NCI-H82 treated with DMSO at 0.1 percent for 48 hours (cell line): Measurements from ENCODE around the gene WDR44.
"Not testable (repeated sequence)": the region's sequence is repeated elsewhere in the genome, so short reads cannot be mapped to it uniquely, and the experiment has no call there.

Experiments
- DNase-seq: peaks from one replicate; lab custom pipeline; 2025; ENCODE audit not compliant: unreplicated experiment; lab: John Stamatoyannopoulos, UW

WDR44 gene

DNA sequence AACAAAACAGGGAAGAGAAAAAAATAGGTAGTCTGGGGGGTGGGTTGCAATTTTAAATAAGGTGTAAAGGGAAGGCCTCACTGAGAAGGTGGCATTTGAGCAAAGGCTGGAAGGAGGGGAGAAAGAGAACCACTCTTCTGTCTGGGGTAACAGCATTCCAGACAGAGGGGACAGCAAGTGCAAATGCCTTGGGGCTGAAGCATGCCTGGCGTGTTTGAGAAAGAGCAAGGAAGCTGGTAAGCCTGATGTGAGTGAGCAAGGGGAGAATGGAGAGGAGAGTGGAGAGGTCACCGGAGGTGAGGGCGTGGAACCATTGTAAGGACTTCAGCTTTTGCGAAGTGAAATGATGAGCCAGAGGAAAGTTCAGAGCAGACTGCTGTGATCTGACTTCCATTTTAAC is 130.0 kb downstream of the WDR44 start:
- no peak for DNase-seq

DNA sequence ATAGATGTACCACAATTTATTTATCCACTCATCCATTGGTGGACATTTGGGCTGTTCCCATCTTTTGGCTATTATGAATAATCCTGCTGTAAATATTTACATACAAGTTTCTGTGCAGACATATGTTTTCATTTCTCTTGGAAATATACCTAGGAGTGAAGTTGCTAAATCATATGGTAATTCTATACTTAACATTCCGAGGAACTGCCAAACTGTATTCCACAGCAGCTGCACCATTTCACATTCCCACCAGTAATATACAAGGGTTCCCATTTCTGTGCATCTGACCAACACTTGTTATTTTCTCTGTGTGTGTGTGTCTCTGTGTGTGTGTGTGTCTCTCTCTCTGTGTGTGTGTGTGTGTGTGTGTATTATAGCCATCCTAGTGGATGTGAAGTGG is 134.3 kb downstream of the WDR44 start:
- no peak for DNase-seq

DNA sequence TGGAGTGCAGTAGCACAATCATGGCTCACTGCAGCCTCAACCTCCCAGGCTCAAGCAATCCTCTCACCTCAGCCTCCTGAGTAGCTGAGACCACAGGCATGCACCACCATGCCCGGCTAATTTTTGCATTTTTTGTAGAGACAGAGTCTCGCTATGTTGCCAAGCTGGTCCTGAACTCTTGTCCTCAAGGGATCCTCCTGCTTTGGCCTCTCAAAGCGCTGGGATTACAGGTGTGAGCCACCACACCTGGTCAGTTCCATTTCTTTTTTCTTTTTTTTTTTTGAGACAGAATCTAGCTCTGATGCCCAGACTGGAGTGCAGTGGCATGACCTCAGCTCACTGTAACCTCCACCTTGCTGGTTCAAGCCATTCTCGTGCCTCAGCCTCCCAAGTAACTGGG is 136.5 kb downstream of the WDR44 start:
- DNase-seq, result not testable (repeated sequence)

DNA sequence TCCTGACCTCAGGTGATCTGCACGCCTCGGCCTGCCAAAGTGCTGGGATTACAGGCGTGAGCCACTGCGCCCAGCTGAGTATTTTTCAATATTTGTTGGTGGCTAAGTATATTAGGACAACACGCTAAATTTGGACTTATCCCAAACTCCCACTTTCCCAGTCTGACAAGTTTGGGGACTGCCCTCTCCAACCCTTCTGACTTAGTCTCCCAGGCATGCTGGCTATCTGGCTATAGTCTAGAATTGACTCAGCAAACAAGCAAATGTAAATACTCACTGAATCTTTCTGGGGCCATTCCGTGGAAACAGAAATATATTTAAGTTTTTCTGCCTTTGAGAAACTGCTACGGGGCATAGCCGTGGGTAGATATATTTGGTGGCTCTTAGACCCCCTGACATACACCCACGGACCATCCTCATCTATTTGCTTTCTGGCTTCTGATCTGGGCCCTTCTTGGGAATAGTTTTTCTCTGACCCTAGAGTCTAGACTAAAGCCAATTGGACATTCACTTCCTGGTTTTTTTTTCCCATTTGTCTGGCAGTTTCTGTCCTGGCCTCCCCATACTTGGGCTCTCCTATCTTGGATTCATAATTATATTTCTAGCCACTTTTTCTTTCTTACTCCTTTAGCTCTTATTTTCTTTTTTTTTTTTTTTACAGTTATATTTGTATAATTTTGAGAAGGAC is 138.5 kb downstream of the WDR44 start:
- no peak for DNase-seq

DNA sequence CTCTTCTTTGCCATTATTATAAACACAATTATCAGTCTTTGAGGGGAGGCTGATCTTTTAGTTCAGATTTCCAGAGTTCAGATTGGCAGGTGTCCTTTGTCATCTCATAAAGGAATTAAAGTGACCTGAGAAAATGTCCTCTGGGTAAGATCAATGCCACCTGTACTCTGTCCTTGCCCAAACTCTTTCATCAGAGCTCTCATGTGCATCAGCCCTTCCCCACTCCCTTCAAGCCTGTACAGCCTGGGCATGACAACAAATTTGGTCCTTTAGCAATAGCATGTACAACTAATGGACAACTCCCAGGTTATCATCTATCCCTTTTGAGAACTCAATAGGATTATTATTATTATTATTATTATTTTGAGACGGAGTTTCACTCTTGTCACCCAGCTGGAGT is 140.8 kb downstream of the WDR44 start:
- not testable (repeated sequence) for DNase-seq

DNA sequence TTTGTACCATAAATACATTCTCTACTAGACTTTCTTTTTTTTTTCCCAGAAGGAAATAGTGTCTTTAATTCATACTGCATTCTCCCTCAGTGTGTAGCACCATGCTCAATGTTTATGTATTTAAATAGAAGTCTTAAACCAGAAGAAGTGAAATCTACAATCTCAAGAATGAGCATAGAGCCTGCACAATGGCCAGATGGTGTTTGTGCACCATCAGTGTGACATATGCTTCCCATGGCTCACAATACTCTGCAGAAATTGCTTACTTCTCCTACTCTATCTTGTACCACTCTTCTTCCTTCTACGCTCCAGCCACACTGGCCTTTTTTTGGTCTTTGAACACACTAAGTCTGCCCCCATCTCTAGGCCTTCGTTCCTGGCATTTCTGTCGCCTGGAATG is 147.1 kb downstream of the WDR44 start:
- no peak for DNase-seq

DNA sequence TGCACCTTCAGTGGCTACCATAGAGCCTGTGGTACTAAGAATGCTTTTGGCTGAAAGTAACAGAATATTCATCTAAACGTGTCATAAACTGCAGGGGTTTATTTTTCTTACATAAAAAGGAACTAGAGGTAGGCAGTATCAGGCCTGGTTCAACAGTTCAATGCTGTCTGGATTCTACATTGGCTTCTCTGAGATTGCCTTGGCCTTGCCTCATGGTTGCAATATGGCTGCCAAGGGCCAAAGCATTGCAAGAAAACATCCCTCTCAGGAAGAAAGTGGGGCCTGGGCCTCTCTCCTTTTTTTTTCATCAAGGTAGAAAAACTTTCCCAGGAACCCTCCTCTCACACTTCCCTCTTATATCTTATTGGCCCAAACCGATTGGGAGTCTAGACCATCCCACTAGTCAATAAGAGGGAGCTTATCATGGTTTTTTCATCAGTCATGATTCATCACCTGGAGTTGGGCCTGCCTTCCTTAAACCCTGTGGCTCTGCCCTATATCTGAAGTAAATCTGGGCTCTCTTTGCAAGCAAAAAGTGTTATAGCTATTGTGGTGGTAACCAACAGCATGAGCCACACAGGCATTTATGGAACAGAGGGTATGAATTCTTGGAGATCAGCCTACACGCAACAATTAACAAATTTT is 147.9 kb downstream of the WDR44 start:
- DNase-seq, result no peak

DNA sequence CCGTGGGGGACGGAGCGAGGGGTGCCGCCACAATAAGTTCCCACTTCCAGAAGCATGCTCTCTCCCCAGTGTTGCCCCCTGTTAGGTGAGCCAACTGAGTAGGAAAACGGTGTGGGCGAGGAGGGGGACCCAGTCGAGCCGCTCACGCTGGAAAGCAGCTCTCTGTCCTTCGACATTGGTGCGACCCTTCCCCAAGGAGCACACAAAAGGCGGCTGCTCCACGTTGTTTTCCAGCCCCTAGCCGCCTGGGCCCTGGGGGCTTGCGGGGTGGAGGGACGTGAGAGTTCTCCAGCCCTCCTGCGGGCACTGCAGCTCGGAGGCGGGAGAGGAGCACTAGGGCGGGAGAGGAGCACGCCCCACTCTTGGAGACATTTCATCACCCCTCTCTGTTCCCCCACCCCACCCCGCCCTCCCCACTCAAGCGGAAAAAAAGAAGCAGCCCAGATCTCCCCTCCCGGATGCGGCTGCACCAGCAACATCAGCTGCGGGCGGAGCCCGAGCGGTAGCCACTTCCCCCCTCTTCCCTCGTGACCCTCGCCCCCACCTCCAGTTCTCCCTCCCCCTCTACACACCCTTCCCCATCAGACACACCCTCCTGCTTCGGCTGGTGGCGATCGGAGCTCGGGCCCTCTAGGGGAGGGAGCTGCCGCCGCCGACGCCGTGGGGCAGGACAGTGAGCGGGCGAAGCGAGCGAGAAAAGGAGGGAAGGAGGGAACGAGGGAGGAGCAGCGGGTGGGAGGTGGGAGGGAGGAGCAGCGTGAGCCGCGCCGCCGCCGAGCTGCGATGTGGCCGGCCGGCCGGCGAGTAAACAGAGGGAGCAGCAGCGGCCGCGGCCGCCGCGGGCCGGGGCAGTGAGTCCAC is 149.4 kb downstream of the WDR44 start, which contains the start of gene DOCK11:
Gene DOCK11, plus strand, starts transcription at position 755 of the 861 bp plus-strand sequence. CDS start 157 bp downstream, outside the sequence.
- no peak for DNase-seq

DNA sequence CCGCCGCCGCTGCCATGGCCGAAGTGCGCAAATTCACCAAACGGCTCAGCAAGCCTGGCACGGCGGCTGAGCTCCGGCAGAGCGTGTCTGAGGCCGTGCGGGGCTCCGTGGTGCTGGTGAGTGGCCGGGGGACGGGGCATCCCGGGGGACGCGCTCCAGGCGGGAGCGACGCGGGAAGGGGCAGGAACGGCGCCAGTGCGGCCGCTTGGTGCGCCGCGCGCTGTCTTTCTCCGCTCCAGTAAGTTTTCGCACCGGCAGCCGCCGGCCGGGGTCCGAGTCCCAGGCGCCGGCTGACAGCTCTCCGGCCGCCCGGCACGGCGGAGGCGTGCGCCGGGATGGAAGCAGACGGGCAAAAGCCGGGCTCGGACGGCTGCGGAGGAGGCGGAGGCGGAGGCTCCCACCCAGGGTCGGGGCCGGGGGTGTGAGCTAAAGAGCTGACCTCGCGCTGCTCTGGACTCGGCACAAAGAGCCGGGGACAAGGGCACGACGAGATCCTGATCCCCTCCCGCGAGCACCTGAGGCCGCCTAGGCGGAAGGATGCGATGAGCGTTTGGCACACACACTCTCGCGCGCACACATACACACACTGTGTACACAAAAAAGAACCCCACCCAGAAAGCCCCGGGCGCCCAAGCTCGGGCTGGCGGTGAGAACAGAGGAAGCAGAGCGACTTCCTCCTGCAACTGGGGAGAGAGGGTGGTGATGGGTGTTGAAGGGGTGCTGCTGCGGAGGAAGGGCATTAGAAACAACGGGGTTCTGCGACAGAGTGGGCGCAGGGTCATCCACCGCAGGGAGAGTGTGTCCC is 150.3 kb downstream of the WDR44 start:
- no peak for DNase-seq

DNA sequence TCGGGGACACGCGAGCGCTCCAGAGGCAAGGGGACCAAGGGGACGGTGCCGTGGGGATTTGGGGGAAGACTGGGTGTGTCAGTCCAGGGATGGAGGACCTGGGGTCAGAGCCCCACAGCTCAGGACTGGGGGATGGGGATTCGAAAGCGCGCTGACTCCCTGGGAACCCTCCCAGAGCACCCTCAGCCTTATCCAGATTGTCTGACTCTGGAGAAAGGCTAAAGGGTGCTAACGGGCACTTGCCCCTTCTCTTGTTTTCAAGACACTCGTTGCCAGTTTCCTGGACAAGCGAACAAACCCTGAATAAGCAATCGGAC is 150.8 kb downstream of the WDR44 start:
- DNase-seq, result no peak

DNA sequence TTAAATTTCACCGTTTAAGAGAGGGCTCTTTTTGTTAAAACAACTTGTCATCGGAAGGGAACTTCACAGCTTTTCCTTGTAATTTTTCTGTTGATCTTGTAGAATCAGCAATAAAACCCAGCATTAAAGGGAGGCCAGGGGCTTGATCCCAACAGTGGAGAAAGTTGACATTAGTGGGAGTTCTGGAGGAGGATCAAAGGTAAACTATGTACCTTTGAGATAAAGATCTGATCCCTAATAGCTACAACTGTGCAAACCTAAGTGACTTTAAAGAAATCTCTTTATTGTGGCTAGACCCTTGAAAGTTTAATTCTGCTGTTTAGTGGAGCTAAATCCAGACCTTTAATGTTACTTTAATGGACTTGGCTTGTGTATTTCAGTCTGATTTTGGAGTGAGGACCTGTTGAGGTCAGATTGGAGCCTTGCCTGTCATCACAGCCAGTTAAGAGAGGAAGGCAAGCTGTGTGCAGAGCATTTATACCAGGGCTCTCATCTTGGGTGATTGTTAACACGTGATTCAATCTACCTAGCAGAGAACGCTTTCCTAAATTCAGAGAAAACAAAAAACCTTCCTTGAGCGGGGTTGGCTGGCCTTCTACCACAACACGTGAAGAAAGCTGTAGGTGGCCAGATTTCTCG is 151.4 kb downstream of the WDR44 start:
- DNase-seq, result no peak

DNA sequence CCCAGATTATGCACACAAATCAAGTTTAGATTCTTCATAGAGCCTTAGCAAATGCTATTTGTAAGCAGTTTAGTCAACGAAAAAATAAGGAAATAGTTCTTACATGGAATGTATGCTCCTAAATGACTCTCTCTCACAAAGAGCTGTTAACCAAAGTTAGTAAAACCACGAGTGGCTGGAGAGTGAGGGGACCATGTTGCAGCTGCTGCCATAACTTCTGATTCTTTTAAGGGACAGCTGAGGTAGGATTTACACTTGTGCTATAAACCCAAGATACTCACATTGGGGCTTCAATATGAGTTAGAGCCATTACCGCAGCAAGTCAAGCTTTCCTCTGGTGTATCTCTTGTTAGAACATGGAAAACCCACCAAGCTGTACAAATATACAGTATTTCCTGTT is 152.4 kb downstream of the WDR44 start:
- DNase-seq, result no peak

DNA sequence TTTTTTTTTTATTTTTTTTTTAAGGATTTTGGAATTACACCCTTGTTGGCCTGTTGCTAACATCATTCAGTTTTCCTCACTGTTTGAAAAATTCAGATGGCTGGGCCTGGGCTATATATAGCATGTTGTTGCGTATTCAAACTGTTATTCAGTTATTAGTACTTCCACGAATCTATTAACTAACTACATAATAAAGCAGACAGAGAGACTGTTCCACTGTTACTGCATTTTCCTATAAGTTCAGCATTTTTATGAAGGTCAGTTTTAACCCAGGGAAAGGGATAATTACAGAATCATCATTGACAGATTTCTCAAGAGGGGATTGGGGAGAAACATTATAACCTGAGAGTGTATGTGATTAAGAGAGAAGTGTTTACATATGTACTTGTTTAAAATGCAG is 152.8 kb downstream of the WDR44 start:
- DNase-seq, result no peak

DNA sequence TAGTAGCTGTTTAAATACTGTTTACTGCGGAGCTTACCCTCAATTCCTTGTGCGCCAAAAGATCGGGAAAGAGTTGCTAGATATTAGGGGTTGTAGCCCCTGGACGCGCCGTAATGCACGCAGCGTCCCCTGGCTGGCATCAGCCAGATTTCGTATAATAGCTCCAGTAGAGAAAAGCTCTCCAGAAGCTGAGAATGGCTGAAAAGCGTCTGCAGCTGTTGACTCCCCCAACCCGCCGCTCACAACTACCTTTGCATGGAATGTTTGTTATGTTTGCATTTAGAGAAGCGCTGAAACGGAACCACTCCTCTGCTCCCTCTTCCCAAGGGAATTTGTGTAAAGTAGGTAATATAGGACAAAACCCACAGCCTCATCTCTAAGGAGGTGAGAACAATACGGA is 153.4 kb downstream of the WDR44 start:
- no peak for DNase-seq
